Gastrocnemius medialis (tissue), 4 donors: ENCODE data around the gene TXNRD1. TPM values are rescaled to one million over a fixed set of nuclear protein-coding genes. Genes with fewer than 3 reads are reported as not detected.

Experiments used
- ATAC-seq, 2 donors: fragments of 150-250 bp; one replicate each; pipeline ENCODE4 v1.9.1; 2016
- DNase-seq, 2 donors: peaks; one replicate each; pipeline ENCODE4 v3.0.0-alpha.2; 2019
- H3K27ac ChIP-seq, 4 donors: fragments of 200-600 bp; sonication (generic); 1 replicate in 1 of 4; 2 replicates in 3 of 4; pipeline ENCODE4 v1.5.1; 2016 to 2018; ENCODE audit warnings: mild to moderate bottlenecking in 2 of 4, moderate library complexity in 1 of 4
- H3K27me3 ChIP-seq, 3 donors: fragments of 200-600 bp; sonication (generic) in 2 of 3; 1 replicate in 1 of 3; 2 replicates in 2 of 3; pipeline versions ENCODE4 v1.5.1 to v1.6.0; 2016 to 2019; ENCODE audit warnings: mild to moderate bottlenecking in 1 of 3, moderate library complexity in 1 of 3
- H3K36me3 ChIP-seq, 2 donors: fragments of 200-600 bp; sonication (generic) in 1 of 2; one replicate each; pipeline ENCODE4 v1.5.1; 2017 to 2018
- H3K4me1 ChIP-seq, 2 donors: fragments of 200-600 bp; sonication (generic) in 1 of 2; one replicate each; pipeline ENCODE4 v1.5.1; 2016 to 2017; ENCODE audit warnings: mild to moderate bottlenecking in 2 of 2
- H3K4me3 ChIP-seq, 4 donors: fragments of 200-600 bp; sonication (generic) in 3 of 4; 1 replicate in 1 of 4; 2 replicates in 3 of 4; pipeline ENCODE4 v1.5.1; 2016 to 2019; ENCODE audit warnings: mild to moderate bottlenecking in 2 of 4
- H3K9me3 ChIP-seq, 3 donors: fragments of 200-600 bp; sonication (generic) in 2 of 3; 1 replicate in 1 of 3; 2 replicates in 2 of 3; pipeline ENCODE4 v1.5.1; 2016 to 2019
- CTCF ChIP-seq, 5 experiments: fragments of 450-650 bp in 3 of 5; fragments of 200-600 bp in 2 of 5; sonication (generic) in 2 of 5; IDR thresholded peaks in 4 of 5; conservative IDR thresholded peaks in 1 of 5; 1 replicate in 4 of 5; 2 replicates in 1 of 5; pipeline ENCODE4 v1.5.1; 2016 to 2019; ENCODE audit warnings: antibody characterized with exemption in 5 of 5, mild to moderate bottlenecking in 3 of 5, moderate library complexity in 3 of 5
- POLR2A ChIP-seq, 2 donors: fragments of 450-650 bp; IDR thresholded peaks; one replicate each; pipeline ENCODE4 v1.6.1; 2017; ENCODE audit warnings: antibody characterized with exemption in 2 of 2, mild to moderate bottlenecking in 2 of 2, moderate library complexity in 2 of 2
- in situ Hi-C, 4 donors: fragments of 200-750 bp; cut with MboI; loops; one replicate each; pipeline versions ENCODE4 v1.15.0 to v1.8.0; 2017; ENCODE audit warnings: low sequenced_read_pairs in 4 of 4
- intact Hi-C: fragments of 100-400 bp; cut with DNase I; formaldehyde crosslinking; loops from one replicate; pipeline ENCODE4 v1.15.1; 2023; ENCODE audit warnings: low total_unique reads
- total RNA-seq, 4 donors: library from RNA; depleted of rRNA; stranded (reverse); fragments of >200 nt; gene quantifications; one replicate each; pipeline versions ENCODE4 v1.1.0 to v1.2.3, GENCODE V29; 2016

TXNRD1 gene
- total RNA-seq, 4 donors from 2014 or later, result 96.6 to 139 (median 118) TPM

- Histone ChIP-seq H3K27ac (no peak overlapping the region), H3K4me1 (peaks cover 0 to 12% of the 10 kb centered on the region in 2 donors)
Measured at GRCh38 chr12:104223712-104224111, 8.1 kb downstream of the TXNRD1 start.

GRCh38 chr12:104226672-104227071 lies 11.1 kb downstream of the TXNRD1 start:
- Histone ChIP-seq H3K27me3 (no peaks in the 10 kb centered on the region), H3K4me3 (no peak overlapping the region), H3K4me1 (no peaks in the 10 kb centered on the region), H3K9me3 (no peaks in the 10 kb centered on the region), H3K27ac (no peak overlapping the region), H3K36me3 (no peaks in the 10 kb centered on the region)
- in situ Hi-C loops (no loop called here), intact Hi-C loops (no loop called here)
- ATAC-seq (no peak), DNase-seq (no peak)
- TF ChIP-seq CTCF (IDR thresholded peaks at IDR 0.05 in 4 of 5, conservative IDR thresholded peaks at IDR 0.05 in 1 of 5) (no peak), POLR2A (IDR thresholded peaks at IDR 0.05) (no peak)

More at GRCh38 chr12:104223712-104224111, 8.1 kb downstream of the TXNRD1 start:
- in situ Hi-C loops, result loop anchor here in 3 of 4 donors (25.0 kb wide), 2 partner anchors 839 to 1164 kb away; no protein-coding TSS in a partner anchor
- DNase-seq (no peak), ATAC-seq (no peak)
- H3K9me3 ChIP-seq, result no peaks in the 10 kb centered on the region
- no peak overlapping the region for H3K4me3 ChIP-seq
- TF ChIP-seq CTCF (IDR thresholded peaks at IDR 0.05 in 4 of 5, conservative IDR thresholded peaks at IDR 0.05 in 1 of 5), result no peak
- TF ChIP-seq POLR2A (IDR thresholded peaks at IDR 0.05), result no peak
- intact Hi-C loops, result no loop called here
- no peaks in the 10 kb centered on the region for H3K27me3 ChIP-seq
- H3K36me3 ChIP-seq, result no peaks in the 10 kb centered on the region

- DNase-seq (no peak), ATAC-seq (no peak)
- Histone ChIP-seq H3K9me3 (no peaks in the 10 kb centered on the region), H3K4me3 (no peak overlapping the region), H3K4me1 (no peaks in the 10 kb centered on the region), H3K27me3 (no peaks in the 10 kb centered on the region), H3K36me3 (no peaks in the 10 kb centered on the region), H3K27ac (no peak overlapping the region)
- in situ Hi-C loops (no loop called here), intact Hi-C loops (no loop called here)
- TF ChIP-seq CTCF (IDR thresholded peaks at IDR 0.05 in 4 of 5, conservative IDR thresholded peaks at IDR 0.05 in 1 of 5), result no peak
- TF ChIP-seq POLR2A (IDR thresholded peaks at IDR 0.05), result no peak
Measured at GRCh38 chr12:104230304-104231095, 14.9 kb downstream of the TXNRD1 start.

DNA sequence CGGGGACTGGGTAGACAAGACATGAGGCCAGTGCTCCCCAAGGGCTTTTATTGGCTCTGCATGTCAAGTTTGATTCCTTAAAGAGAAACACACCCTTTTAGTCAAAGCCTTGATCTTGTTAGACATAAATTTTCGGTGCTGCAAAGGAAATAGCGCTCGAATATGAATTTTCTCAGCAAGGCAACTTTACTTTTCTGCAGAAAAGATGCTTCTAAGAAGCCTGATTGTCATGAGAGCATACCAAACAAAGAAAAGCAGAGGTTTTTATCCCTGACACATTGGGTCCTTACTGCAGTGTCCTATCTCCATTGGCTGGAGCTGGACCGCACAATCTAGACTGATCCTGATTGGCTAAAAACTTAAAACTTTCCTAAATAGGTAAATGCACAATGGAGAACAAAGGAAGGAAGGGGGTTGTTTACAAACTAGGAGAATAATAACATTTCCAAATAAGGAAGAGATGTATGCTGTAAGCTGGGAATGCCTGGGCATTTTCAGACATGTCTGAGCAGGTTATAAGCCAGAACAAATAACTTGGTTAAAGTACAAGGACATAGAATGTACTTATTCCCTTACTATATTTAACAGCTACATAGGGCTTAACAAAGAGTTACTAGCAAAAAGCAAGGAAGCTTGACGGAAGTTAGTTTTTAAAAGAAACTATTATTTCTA lies 17.2 kb downstream of the TXNRD1 start:
- DNase-seq (no peak), ATAC-seq (no peak)
- intact Hi-C loops, result no loop called here
- TF ChIP-seq POLR2A (IDR thresholded peaks at IDR 0.05) (no peak), CTCF (IDR thresholded peaks at IDR 0.05 in 4 of 5, conservative IDR thresholded peaks at IDR 0.05 in 1 of 5) (no peak)
- Histone ChIP-seq H3K27me3 (no peaks in the 10 kb centered on the region), H3K27ac (no peak overlapping the region), H3K9me3 (no peaks in the 10 kb centered on the region), H3K4me3 (no peak overlapping the region), H3K4me1 (no peaks in the 10 kb centered on the region), H3K36me3 (no peaks in the 10 kb centered on the region)
- in situ Hi-C loops, result no loop called here
